Ishikawa (cell line): ENCODE data around the gene CEMIP2.

Experiments
- CEBPB ChIP-seq: IDR thresholded peaks from 2 replicates; pipeline ENCODE4 v1.6.1; 2012
- CREB1 ChIP-seq: IDR thresholded peaks from 2 replicates; pipeline ENCODE4 v1.6.1; 2012; ENCODE audit warnings: low read depth
- EGR1 ChIP-seq: IDR thresholded peaks from 2 replicates; pipeline ENCODE4 v1.6.1; 2012
- EP300 ChIP-seq: IDR thresholded peaks from 2 replicates; pipeline ENCODE4 v1.6.1; 2012; ENCODE audit warnings: borderline replicate concordance
- FOXM1 ChIP-seq: IDR thresholded peaks from 2 replicates; pipeline ENCODE4 v1.6.1; 2012; ENCODE audit warnings: low read depth, borderline replicate concordance
- MAX ChIP-seq: IDR thresholded peaks from 2 replicates; pipeline ENCODE4 v1.6.1; 2012
- NFIC ChIP-seq: IDR thresholded peaks from 2 replicates; pipeline ENCODE4 v1.6.1; 2012
- RAD21 ChIP-seq: IDR thresholded peaks from 2 replicates; pipeline ENCODE4 v1.6.1; 2012; ENCODE audit warnings: low read depth
- REST ChIP-seq: IDR thresholded peaks from 2 replicates; pipeline ENCODE4 v1.6.1; 2012; ENCODE audit warnings: low read depth, mild to moderate bottlenecking
- TAF1 ChIP-seq: IDR thresholded peaks from 2 replicates; pipeline ENCODE4 v1.6.1; 2012; ENCODE audit warnings: low read depth, mild to moderate bottlenecking
- TCF12 ChIP-seq: IDR thresholded peaks from 2 replicates; pipeline ENCODE4 v1.6.1; 2012; ENCODE audit warnings: low read depth
- TEAD4 ChIP-seq: IDR thresholded peaks from 2 replicates; pipeline ENCODE4 v1.6.1; 2012
- USF1 ChIP-seq: IDR thresholded peaks from 2 replicates; pipeline ENCODE4 v1.6.1; 2012
- YY1 ChIP-seq: IDR thresholded peaks from 2 replicates; pipeline ENCODE4 v1.6.1; 2012; ENCODE audit warnings: low read depth
- ZBTB7A ChIP-seq: IDR thresholded peaks from 2 replicates; pipeline ENCODE4 v1.6.1; 2012; ENCODE audit warnings: low read depth

The CEMIP2 gene

GRCh38 chr9:71755869-71756268 lies 12.4 kb downstream of the CEMIP2 start:
- no peak for TF ChIP-seq USF1
- TF ChIP-seq RAD21, result no peak
- TF ChIP-seq REST, result no peak
- TF ChIP-seq TCF12, result no peak
- TF ChIP-seq EGR1, result no peak
- TF ChIP-seq FOXM1, result no peak
- no peak for TF ChIP-seq CEBPB
- TF ChIP-seq EP300, result no peak
- TF ChIP-seq TAF1, result no peak
- TF ChIP-seq NFIC, result no peak
- TF ChIP-seq YY1, result no peak
- no peak for TF ChIP-seq MAX
- no peak for TF ChIP-seq CREB1
- no peak for TF ChIP-seq ZBTB7A
- TF ChIP-seq TEAD4, result no peak

GRCh38 chr9:71755230-71755629 lies 13.1 kb downstream of the CEMIP2 start:
- TF ChIP-seq MAX (no peak), NFIC (no peak), USF1 (no peak), EGR1 (no peak), YY1 (no peak), TCF12 (no peak), CEBPB (no peak)

- TF ChIP-seq EP300 (no peak), REST (no peak), FOXM1 (no peak), CEBPB (no peak), TCF12 (no peak), RAD21 (no peak), EGR1 (no peak), MAX (no peak), CREB1 (no peak), NFIC (no peak), YY1 (no peak), TAF1 (no peak), ZBTB7A (no peak)
Measured at GRCh38 chr9:71754151-71754550, 14.2 kb downstream of the CEMIP2 start.

DNA sequence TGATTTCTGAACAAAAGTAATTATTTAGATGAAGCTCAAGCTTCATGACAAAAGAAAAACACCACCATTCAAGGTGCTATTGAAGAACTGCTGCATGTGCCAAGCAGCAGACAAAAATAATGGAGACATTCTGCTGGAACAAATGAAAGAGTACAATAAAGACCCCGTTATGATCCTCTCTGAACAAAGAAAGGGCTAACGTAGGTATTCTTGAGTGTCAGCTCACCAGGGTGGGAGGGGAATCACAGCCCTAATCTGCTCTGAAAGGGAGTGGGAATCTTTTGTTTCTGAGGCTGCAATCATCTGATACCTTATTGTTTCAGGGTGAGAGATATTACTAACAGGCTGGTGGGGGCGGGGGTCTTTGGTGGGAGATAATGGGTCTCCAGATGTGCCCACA lies 15.4 kb downstream of the CEMIP2 start:
- no peak for TF ChIP-seq REST
- TF ChIP-seq CREB1, result no peak
- no peak for TF ChIP-seq CEBPB
- TF ChIP-seq TCF12, result no peak
- TF ChIP-seq TAF1, result no peak
- no peak for TF ChIP-seq ZBTB7A

DNA sequence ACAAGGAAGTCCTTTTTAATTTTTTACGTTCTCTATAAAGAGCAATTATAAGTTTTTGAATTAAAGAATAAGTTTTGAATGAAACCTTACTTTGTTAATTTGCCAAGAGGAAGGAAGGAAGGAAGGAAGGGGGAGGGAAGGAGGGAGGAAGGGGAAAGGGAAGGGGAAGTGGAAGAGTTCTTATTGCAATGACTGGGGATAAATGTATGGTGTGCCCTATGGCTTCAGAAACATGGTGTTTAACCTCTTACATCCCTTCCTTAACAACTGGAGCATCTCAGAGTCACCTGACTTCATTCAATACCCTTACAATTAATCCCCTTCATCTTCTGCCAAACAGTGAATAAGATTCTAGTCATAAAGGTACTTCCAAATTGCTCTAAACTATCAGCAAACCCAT lies 16.0 kb downstream of the CEMIP2 start:
- TF ChIP-seq USF1 (no peak), TAF1 (no peak), REST (no peak), TCF12 (no peak), EP300 (no peak), CREB1 (no peak)
